CMK (cell line): ENCODE results near the gene DSCAML1.
A peak's percentile ranks its signal among the peaks of the same experiment; 100 is the strongest.

ENCODE experiments used
- DNase-seq: peaks from one replicate; pipeline ENCODE4 v3.0.0-alpha.2; 2010; ENCODE audit warnings: low read depth

DSCAML1 gene

DNA sequence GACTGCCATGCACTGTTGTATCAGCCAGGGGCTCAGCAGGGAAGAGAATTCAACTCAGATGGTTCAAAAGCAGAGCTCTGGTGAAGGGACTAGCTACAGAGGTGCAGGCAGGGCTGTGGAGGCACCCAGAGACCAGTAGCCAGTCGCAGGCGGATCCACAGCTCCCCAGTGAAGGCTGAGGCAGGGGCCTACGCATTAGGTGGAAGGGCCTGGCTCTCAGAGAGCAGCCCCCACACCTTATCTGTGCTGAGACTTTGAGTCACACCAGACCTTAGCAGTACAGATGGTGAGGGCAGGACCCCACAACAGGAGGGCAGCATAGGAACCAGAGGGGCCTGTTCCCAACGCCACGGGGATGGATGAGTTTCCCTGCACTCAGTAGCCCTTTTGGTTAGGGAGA, 189.6 kb downstream of the DSCAML1 start:
- DNase-seq, result no peak

DNA sequence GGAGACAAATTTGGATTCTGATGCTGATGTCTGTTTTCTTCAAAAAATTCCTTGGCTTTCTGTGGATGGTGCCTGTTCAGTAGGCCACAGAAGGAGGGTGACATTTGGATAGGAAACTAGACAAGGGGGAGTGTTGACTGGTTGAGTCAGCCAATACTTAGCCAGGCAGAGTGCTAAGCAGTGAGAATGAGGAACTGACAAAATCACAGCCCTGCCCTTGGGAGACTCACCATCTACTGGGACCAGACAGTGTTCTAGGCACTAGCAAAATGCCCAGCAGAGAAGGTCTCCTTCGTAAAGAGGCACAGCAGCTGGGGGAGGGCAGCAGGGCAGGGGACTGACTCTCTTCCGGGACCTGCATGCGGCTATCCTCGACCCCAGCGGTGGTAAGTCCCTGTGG, 190.2 kb downstream of the DSCAML1 start:
- no peak for DNase-seq

GRCh38 chr11:117606211-117606610, 190.8 kb downstream of the DSCAML1 start:
- DNase-seq, result no peak

DNA sequence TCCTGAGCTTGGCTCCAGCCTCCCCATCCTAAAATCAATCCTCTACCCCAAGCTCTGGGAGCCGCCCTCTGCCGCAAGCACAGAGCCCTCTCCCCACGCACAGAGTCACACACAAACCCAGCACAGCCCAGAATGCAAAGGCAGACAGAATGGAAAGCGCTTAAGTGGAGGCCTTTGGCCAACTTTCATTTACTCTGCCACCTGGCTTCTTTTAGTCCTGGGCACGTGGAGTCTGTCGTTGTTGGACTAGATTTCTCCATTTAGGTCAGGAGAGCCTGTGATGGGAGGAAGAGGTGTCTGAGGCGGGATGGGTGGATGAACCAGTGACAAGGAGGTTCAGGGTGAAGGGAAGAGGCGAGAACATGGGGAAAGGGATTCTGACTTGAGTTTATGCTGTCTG, 191.7 kb downstream of the DSCAML1 start:
- DNase-seq, result no peak

DNA sequence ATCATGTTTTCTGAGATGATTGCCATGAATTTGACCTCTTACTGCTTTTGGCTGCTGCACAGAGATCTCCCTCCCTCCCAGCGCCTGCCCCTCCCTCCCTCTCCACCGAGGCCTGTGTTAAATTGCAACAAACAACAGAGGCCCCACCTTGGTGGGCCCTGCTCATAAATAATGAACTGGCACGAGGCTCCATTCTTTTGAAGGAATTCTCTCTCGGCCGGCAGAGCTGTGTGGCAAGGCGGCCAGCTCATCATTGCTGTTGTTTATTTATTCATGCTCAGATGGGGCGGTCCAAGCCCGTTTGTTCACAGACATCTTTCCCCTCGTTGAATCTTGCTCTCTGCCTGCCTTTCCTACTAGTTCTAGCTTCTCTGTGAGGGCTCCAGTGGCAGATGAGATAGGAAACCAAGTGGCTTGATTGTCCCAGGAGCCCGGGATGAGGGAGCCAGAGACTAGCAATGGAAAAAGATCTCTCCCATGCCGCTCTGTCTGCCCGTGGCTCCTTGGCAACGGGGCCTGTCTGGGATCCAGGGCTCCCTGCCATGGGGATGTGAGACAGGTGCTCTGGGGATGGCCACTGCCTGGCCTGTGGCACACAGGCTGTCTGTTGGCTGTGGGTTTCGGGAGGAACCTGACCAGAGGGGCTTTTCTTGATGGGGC, 192.6 kb downstream of the DSCAML1 start:
- DNase-seq, result no peak

DNA sequence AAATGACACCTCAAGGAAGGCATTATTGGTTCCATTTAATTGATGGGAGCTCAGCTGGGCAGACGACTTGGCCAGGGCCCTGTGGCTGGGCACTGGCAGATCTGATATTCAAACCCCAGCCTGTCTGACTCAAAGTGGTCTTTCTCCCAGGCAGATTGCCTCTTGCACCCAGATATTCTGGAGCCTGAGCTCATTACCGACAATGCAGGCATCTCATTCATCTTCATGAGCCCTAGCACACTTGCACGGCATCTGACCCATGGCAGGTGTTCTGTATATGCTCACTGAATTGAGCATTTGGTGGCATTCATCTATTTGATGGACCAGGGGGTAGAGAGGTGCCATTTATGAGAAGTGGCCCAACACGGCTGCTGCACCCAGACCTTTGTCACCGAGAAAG, 193.1 kb downstream of the DSCAML1 start:
- no peak for DNase-seq

GRCh38 chr11:117601006-117601708, 195.9 kb downstream of the DSCAML1 start:
- DNase-seq, result no peak

GRCh38 chr11:117600234-117600783, 196.7 kb downstream of the DSCAML1 start:
- DNase-seq, result no peak

DNA sequence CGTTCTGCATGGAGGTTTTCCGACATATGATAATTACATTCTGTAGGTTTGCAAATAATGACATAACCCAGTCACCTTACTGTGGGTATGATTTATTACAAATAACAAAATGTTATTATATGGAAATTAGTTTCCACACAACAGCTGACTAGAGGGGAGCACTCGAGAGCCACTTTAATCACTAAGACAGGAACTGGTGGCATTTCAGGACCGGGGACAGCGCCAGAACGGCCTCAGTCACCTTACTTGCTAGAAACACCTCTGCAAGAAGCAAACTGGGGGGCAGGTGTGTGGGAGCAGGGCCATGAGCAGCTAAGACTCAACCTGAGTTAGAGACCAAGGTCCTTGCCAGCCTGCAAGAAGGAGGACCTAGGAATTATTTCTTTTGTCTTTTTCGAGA, 199.9 kb downstream of the DSCAML1 start:
- DNase-seq, result peak; percentile 30

- peak; percentile 20 for DNase-seq
Observed at GRCh38 chr11:117595440-117595839, 201.6 kb downstream of the DSCAML1 start.

GRCh38 chr11:117594721-117595120, 202.3 kb downstream of the DSCAML1 start:
- DNase-seq, result no peak

GRCh38 chr11:117593065-117593464, 204.0 kb downstream of the DSCAML1 start:
- DNase-seq, result no peak

DNA sequence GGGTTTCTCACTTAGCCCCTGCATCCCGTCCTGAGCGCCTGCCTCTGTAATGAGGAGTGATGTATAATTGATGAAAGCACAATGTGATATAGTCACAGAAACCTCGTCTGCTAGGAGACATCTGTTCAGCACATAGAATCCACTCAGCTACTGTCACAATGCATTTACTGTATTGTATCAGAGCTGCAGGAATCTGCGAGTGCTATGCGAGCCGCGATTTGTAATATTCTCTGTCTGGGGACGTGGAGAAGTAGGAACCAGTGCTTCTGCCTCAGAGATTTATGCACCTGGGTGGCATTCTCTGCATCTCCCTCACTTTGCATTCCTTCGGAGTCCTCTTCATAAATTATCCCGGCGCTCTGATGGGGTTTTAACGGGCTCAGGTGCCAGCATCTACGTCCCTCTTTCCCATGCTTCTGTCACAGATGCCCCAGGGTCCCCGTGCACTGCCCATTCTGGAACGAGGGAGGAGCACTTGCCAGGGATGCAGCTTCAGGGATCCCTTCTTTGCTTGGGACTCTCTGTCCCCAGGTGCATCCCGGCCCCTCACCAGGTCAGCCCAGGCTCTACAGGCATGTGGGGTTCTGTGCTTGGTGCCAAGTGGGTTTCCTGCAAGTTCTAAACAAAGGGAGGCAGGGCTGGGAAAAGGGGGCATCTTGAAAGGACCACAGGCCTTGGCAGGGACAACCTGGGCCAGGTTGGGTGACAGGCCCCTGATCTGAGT, 205.5 kb downstream of the DSCAML1 start:
- DNase-seq, result no peak

DNA sequence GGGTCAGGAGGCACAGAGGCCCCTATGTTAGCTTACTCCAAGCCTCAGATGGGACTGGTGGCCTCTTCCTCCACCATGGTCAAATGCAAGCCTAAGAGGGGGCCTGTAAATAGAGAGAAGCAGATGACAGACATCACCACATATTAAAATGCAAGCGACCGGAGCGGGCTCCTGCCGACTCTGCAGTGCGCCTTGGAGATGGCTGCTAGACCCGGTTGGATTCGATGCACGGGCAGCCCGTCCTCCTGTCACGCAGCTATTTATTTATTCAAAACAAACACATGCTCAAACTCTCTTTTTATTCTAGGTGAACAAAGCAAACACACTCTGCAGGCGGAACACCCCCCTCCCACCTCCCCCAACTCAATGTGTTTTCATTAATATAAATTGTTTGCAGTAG, 208.0 kb downstream of the DSCAML1 start:
- no peak for DNase-seq

DNA sequence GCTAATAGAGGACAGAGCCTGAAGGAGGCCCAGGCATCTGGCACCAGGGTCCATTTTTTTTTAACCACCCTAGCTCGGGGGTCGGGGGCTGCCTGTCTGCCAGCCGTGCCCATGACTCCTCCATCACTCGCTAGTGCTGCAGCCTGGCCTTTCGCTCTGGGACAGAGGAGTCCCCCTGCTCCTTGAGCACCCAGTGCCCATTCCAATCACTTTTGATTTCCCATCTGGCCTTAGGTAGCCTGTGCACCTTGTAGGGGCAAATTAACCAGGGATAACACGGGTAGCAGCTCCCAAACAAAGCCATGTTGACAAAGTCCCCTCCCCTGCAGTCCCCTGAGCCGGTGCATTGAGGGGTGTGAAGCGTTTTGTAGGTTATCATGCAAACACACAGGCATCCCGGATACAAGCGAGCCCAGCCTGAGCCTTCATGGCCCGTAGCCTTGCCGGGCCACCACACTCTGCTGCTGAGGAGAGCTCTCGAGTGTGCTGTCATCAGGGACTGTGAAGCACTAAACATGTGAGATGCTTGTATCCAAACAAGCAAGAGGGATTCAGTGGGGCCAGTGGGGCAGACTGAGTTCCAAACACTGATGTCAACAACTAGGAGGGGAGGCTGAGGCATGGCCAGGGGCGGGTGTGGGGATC, 208.7 kb downstream of the DSCAML1 start:
- no peak for DNase-seq

DNA sequence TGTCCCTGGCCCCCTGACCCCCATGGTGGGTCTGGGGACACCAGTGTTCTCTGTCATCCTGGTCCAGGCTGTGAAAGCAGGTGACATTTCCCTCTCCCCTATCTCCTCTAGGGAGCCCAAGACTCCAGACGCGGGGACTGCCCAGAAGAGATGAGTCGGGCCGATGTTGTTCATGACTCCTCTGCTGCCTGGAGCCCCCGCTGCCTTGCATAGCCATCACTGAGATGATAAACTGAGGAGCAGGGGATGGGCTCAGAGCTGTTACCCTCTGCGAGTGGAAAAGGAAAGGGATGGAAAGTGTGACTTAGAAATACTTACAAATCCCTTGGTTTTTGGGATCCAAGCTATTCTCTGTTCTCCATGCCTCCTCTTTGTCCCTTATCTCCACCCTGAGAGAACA, 209.6 kb downstream of the DSCAML1 start:
- DNase-seq, result no peak

DNA sequence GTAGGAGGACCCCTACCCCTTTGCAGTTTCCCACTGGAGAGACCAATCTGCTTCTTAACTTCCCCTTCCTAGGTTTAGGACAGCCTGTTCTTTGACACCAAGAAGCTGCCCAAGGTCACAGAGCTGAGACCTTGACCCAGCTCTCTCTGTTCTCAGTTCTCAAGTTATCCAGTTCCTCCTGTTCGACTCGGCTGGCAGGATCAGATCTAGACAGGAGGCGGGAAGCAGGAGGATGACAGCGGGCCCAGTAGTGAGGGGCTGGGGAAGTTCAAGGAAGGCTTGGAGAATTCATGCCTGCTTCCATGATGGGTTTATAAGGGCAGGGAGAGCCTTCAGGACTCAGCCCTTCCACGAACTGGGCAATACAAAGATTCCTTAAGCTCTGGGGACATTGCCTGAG, 210.6 kb downstream of the DSCAML1 start:
- no peak for DNase-seq

- DNase-seq, result no peak
Observed at GRCh38 chr11:117585631-117586030, 211.4 kb downstream of the DSCAML1 start.

- DNase-seq, result no peak
Observed at GRCh38 chr11:117584056-117584830, 212.8 kb downstream of the DSCAML1 start.

- no peak for DNase-seq
Observed at GRCh38 chr11:117583063-117583801, 213.8 kb downstream of the DSCAML1 start.

GRCh38 chr11:117582433-117582832, 214.6 kb downstream of the DSCAML1 start:
- DNase-seq, result no peak
